Activated T-helper 17 cell treated with anti-CD3 and anti-CD28 coated beads, Interleukin-2, amount 50 U/mL, for 72 hours (primary cell): ENCODE data around the gene SLC40A1. TPM values are rescaled to one million over a fixed set of nuclear protein-coding genes. Genes with fewer than 3 reads are reported as not detected.

ENCODE experiments used
- ATAC-seq: fragments of 150-1000 bp; cut with Tn5 transposase; replicated peaks from 2 replicates; pipeline ENCODE4 v1.10.0; 2021; ENCODE audit warnings: mild to moderate bottlenecking, moderate library complexity
- H3K27ac Mint-ChIP-seq: one replicate; pipeline ENCODE4 v1.8.0; 2022; ENCODE audit warnings: mixed read lengths
- H3K27me3 Mint-ChIP-seq: one replicate; pipeline ENCODE4 v1.8.0; 2022; ENCODE audit warnings: mixed read lengths
- H3K36me3 Mint-ChIP-seq: one replicate; pipeline ENCODE4 v1.8.0; 2022; ENCODE audit warnings: low read depth, mild to moderate bottlenecking, mixed read lengths
- H3K4me1 Mint-ChIP-seq: one replicate; pipeline ENCODE4 v1.8.0; 2022; ENCODE audit warnings: mixed read lengths
- H3K4me3 Mint-ChIP-seq: one replicate; pipeline ENCODE4 v1.8.0; 2022; ENCODE audit warnings: mild to moderate bottlenecking, mixed read lengths
- H3K9me3 Mint-ChIP-seq: one replicate; pipeline ENCODE4 v1.8.0; 2022; ENCODE audit warnings: mixed read lengths
- total RNA-seq, 2 donors: library from RNA; stranded (reverse); gene quantifications; one replicate each; pipeline ENCODE4 v1.2.3, GENCODE V29; 2022

Gene SLC40A1
- total RNA-seq = 1 to 10 TPM; 1.1 to 4.1 TPM

- no peaks in the 10 kb centered on the region for H3K9me3 Mint-ChIP-seq
- ATAC-seq = peak; percentile 96
- H3K27me3 Mint-ChIP-seq = no peaks in the 10 kb centered on the region
- H3K4me3 Mint-ChIP-seq = peak within 1 kb of the TSS; percentile 91
- H3K4me1 Mint-ChIP-seq = peaks cover 13% of the 10 kb centered on the region
- H3K36me3 Mint-ChIP-seq = no peaks in the 10 kb centered on the region
- peak within 1 kb of the TSS; percentile 91 for H3K27ac Mint-ChIP-seq
Observed at GRCh38 chr2:189580658-189581353, at the start of gene SLC40A1. TSS of gene SLC40A1 (minus strand) at chr2:189580786. CDS start at chr2:189580460, 326 bp downstream.

GRCh38 chr2:189629531-189630453 lies 49.2 kb upstream of the SLC40A1 start:
- Mint-ChIP-seq H3K4me1 (peaks cover 2% of the 10 kb centered on the region), H3K4me3 (no peak overlapping the region), H3K36me3 (no peaks in the 10 kb centered on the region), H3K27me3 (no peaks in the 10 kb centered on the region), H3K27ac (no peak overlapping the region), H3K9me3 (no peaks in the 10 kb centered on the region)
- ATAC-seq = no peak

- no peaks in the 10 kb centered on the region for H3K9me3 Mint-ChIP-seq
- peaks cover 5% of the 10 kb centered on the region for H3K4me1 Mint-ChIP-seq
- ATAC-seq = no peak
Observed at GRCh38 chr2:189628817-189629530, 48.4 kb upstream of the SLC40A1 start.

GRCh38 chr2:189627789-189628188 lies 47.2 kb upstream of the SLC40A1 start:
- no peaks in the 10 kb centered on the region for H3K36me3 Mint-ChIP-seq
- H3K27me3 Mint-ChIP-seq = no peaks in the 10 kb centered on the region
- H3K9me3 Mint-ChIP-seq = no peaks in the 10 kb centered on the region
- no peak overlapping the region for H3K27ac Mint-ChIP-seq
- no peak for ATAC-seq
- no peak overlapping the region for H3K4me3 Mint-ChIP-seq
- peaks cover 5% of the 10 kb centered on the region for H3K4me1 Mint-ChIP-seq

More at GRCh38 chr2:189628817-189629530, 48.4 kb upstream of the SLC40A1 start:
- no peaks in the 10 kb centered on the region for H3K36me3 Mint-ChIP-seq
- H3K27ac Mint-ChIP-seq = no peak overlapping the region
- no peaks in the 10 kb centered on the region for H3K27me3 Mint-ChIP-seq
- H3K4me3 Mint-ChIP-seq = no peak overlapping the region

- no peaks in the 10 kb centered on the region for H3K9me3 Mint-ChIP-seq
- no peaks in the 10 kb centered on the region for H3K36me3 Mint-ChIP-seq
- H3K27me3 Mint-ChIP-seq = no peaks in the 10 kb centered on the region
- ATAC-seq = no peak
- H3K4me1 Mint-ChIP-seq = peaks cover 5% of the 10 kb centered on the region
- no peak overlapping the region for H3K4me3 Mint-ChIP-seq
- no peak overlapping the region for H3K27ac Mint-ChIP-seq
Observed at GRCh38 chr2:189625636-189626035, 45.0 kb upstream of the SLC40A1 start.

- H3K4me1 Mint-ChIP-seq = peaks cover 5% of the 10 kb centered on the region
- H3K36me3 Mint-ChIP-seq = no peaks in the 10 kb centered on the region
- peak; percentile 62 for ATAC-seq
- no peaks in the 10 kb centered on the region for H3K9me3 Mint-ChIP-seq
- H3K27me3 Mint-ChIP-seq = no peaks in the 10 kb centered on the region
- H3K4me3 Mint-ChIP-seq = no peak overlapping the region
- no peak overlapping the region for H3K27ac Mint-ChIP-seq
Observed at GRCh38 chr2:189624648-189625355, 44.2 kb upstream of the SLC40A1 start.

GRCh38 chr2:189623049-189623448 lies 42.5 kb upstream of the SLC40A1 start:
- no peak overlapping the region for H3K27ac Mint-ChIP-seq
- no peaks in the 10 kb centered on the region for H3K27me3 Mint-ChIP-seq
- no peak for ATAC-seq
- H3K9me3 Mint-ChIP-seq = no peaks in the 10 kb centered on the region
- H3K4me3 Mint-ChIP-seq = no peak overlapping the region
- peaks cover 5% of the 10 kb centered on the region for H3K4me1 Mint-ChIP-seq
- H3K36me3 Mint-ChIP-seq = no peaks in the 10 kb centered on the region

- Mint-ChIP-seq H3K4me3 (no peak overlapping the region), H3K27ac (no peak overlapping the region), H3K9me3 (no peaks in the 10 kb centered on the region), H3K36me3 (no peaks in the 10 kb centered on the region), H3K27me3 (no peaks in the 10 kb centered on the region), H3K4me1 (peaks cover 5% of the 10 kb centered on the region)
- ATAC-seq = no peak
Observed at GRCh38 chr2:189621781-189622180, 41.2 kb upstream of the SLC40A1 start.

GRCh38 chr2:189618197-189618596 lies 37.6 kb upstream of the SLC40A1 start:
- no peaks in the 10 kb centered on the region for H3K4me1 Mint-ChIP-seq
- H3K36me3 Mint-ChIP-seq = no peaks in the 10 kb centered on the region
- no peak overlapping the region for H3K4me3 Mint-ChIP-seq
- H3K27ac Mint-ChIP-seq = no peak overlapping the region
- no peaks in the 10 kb centered on the region for H3K9me3 Mint-ChIP-seq
- no peak for ATAC-seq
- no peaks in the 10 kb centered on the region for H3K27me3 Mint-ChIP-seq

GRCh38 chr2:189614585-189614984 lies 34.0 kb upstream of the SLC40A1 start:
- H3K27ac Mint-ChIP-seq = no peak overlapping the region

GRCh38 chr2:189613650-189614420 lies 33.2 kb upstream of the SLC40A1 start:
- ATAC-seq = no peak
- Mint-ChIP-seq H3K36me3 (no peaks in the 10 kb centered on the region), H3K9me3 (no peaks in the 10 kb centered on the region), H3K4me3 (no peak overlapping the region), H3K27ac (no peak overlapping the region), H3K27me3 (no peaks in the 10 kb centered on the region), H3K4me1 (no peaks in the 10 kb centered on the region)

More at GRCh38 chr2:189614585-189614984, 34.0 kb upstream of the SLC40A1 start:
- Mint-ChIP-seq H3K9me3 (no peaks in the 10 kb centered on the region), H3K4me1 (no peaks in the 10 kb centered on the region), H3K36me3 (no peaks in the 10 kb centered on the region), H3K27me3 (no peaks in the 10 kb centered on the region), H3K4me3 (no peak overlapping the region)
- ATAC-seq = no peak

- Mint-ChIP-seq H3K9me3 (no peaks in the 10 kb centered on the region), H3K27me3 (no peaks in the 10 kb centered on the region), H3K36me3 (no peaks in the 10 kb centered on the region), H3K27ac (no peak overlapping the region), H3K4me3 (no peak overlapping the region), H3K4me1 (no peaks in the 10 kb centered on the region)
- ATAC-seq = no peak
Observed at GRCh38 chr2:189613077-189613636, 32.6 kb upstream of the SLC40A1 start.

- Mint-ChIP-seq H3K4me3 (no peak overlapping the region), H3K27me3 (no peaks in the 10 kb centered on the region), H3K36me3 (no peaks in the 10 kb centered on the region), H3K9me3 (no peaks in the 10 kb centered on the region), H3K27ac (no peak overlapping the region), H3K4me1 (no peaks in the 10 kb centered on the region)
- ATAC-seq = no peak
Observed at GRCh38 chr2:189610700-189611099, 30.1 kb upstream of the SLC40A1 start.
